ENCODE results near the gene ASTN2. TPM values are rescaled to one million over a fixed set of nuclear protein-coding genes. Genes with fewer than 3 reads are reported as not detected.

Gene ASTN2, protein sequence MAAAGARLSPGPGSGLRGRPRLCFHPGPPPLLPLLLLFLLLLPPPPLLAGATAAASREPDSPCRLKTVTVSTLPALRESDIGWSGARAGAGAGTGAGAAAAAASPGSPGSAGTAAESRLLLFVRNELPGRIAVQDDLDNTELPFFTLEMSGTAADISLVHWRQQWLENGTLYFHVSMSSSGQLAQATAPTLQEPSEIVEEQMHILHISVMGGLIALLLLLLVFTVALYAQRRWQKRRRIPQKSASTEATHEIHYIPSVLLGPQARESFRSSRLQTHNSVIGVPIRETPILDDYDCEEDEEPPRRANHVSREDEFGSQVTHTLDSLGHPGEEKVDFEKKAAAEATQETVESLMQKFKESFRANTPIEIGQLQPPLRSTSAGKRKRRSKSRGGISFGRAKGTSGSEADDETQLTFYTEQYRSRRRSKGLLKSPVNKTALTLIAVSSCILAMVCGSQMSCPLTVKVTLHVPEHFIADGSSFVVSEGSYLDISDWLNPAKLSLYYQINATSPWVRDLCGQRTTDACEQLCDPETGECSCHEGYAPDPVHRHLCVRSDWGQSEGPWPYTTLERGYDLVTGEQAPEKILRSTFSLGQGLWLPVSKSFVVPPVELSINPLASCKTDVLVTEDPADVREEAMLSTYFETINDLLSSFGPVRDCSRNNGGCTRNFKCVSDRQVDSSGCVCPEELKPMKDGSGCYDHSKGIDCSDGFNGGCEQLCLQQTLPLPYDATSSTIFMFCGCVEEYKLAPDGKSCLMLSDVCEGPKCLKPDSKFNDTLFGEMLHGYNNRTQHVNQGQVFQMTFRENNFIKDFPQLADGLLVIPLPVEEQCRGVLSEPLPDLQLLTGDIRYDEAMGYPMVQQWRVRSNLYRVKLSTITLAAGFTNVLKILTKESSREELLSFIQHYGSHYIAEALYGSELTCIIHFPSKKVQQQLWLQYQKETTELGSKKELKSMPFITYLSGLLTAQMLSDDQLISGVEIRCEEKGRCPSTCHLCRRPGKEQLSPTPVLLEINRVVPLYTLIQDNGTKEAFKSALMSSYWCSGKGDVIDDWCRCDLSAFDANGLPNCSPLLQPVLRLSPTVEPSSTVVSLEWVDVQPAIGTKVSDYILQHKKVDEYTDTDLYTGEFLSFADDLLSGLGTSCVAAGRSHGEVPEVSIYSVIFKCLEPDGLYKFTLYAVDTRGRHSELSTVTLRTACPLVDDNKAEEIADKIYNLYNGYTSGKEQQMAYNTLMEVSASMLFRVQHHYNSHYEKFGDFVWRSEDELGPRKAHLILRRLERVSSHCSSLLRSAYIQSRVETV (N-terminal part only)
- 1 to 10 TPM; 1.8 to 6.4 (median 3.2) TPM for total RNA-seq
- polyA plus RNA-seq: 1 to 10 TPM; 1.8 to 4.2 TPM
- long read RNA-seq, donor 1, partial matches to known transcripts: 15 of 38 reads
- long read RNA-seq, donor 1, other reads (novel, unspliced or antisense): 23 of 38 reads
- long read RNA-seq, donor 2, full-length matches to known transcripts: 3 of 10 reads
- long read RNA-seq, donor 2, partial matches to known transcripts: 7 of 10 reads
- long read RNA-seq, donor 2, other reads (novel, unspliced or antisense): 0 of 10 reads
- long read RNA-seq, donor 3, partial matches to known transcripts: 2 of 14 reads
- long read RNA-seq, donor 3, other reads (novel, unspliced or antisense): 12 of 14 reads

DNA sequence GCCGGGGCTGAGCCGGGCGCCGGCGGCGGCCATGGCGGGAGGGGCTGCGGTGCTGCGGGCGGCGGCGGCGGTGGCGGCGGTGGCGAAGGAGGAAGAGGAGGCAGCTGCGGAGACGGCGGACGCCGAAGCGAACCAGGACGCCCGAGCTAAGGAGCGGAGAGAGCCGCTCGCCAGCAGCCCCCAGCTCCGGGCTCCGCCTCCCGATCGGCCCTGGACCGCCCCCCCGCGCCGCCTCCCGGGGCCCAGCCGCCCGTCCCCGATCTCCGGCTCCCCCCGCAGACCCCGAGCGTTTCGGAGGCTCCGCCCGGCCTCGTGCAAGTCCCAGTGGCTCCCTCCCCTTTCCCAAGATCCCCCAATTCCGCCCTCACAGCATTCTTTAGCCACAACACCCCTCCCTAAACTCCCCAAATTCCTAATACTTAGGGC lies at the start of gene ASTN2:
ASTN2 (minus strand) TSS at position 152 of the 426 bp plus-strand sequence; CDS start at position 33, 119 bp downstream.
- Histone ChIP-seq H3K4me1 (ENCODE audit: insufficient read depth) (peaks cover 1% of the 10 kb centered on the region), H3K9me3 (no peaks in the 10 kb centered on the region), H3K27me3 (no peaks in the 10 kb centered on the region), H3K4me3 (peak within 1 kb of the TSS; percentile 26), H3K36me3 (no peaks in the 10 kb centered on the region), H3K27ac (no peak within 1 kb of the TSS)
- 1% methylated on average over 14 to 45 of the region's 48 CpGs for WGBS, 3 donors
- TF ChIP-seq EP300 (IDR thresholded peaks at IDR 0.05) (no peak), POLR2A (IDR thresholded peaks at IDR 0.05) (no peak)
- TF ChIP-seq, protein P1, sequence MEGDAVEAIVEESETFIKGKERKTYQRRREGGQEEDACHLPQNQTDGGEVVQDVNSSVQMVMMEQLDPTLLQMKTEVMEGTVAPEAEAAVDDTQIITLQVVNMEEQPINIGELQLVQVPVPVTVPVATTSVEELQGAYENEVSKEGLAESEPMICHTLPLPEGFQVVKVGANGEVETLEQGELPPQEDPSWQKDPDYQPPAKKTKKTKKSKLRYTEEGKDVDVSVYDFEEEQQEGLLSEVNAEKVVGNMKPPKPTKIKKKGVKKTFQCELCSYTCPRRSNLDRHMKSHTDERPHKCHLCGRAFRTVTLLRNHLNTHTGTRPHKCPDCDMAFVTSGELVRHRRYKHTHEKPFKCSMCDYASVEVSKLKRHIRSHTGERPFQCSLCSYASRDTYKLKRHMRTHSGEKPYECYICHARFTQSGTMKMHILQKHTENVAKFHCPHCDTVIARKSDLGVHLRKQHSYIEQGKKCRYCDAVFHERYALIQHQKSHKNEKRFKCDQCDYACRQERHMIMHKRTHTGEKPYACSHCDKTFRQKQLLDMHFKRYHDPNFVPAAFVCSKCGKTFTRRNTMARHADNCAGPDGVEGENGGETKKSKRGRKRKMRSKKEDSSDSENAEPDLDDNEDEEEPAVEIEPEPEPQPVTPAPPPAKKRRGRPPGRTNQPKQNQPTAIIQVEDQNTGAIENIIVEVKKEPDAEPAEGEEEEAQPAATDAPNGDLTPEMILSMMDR (IDR thresholded peaks at IDR 0.05): no peak
- peak in 1 of 5 donors; percentile 35 for DNase-seq
- intact Hi-C loops (cut with DNase I): loop anchor here in 1 of 4 donors (10.0 kb wide), 1 partner anchor 60 kb away; no protein-coding TSS in a partner anchor

DNA sequence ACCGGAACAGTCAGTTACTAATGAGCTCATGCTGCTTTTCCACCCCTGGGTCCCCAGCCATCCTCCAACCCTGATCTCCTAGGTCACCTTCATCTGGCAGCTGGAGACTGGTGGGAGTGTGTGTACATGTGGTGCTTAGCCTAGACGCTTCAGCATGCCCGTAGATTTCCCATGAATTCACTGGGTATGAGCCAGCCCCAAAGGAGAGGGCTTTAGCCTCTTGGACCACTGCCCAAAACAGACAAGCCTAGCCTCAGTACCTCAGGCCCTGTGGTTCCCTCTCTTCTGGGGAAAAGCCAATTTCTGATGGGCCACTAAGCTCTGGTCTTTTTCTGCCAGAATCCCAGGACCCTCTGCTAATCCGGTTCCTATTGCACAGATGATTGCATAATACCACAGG lies 48.0 kb upstream of the ASTN2 start:
- intact Hi-C loops (cut with DNase I): no loop called here
- no peak for DNase-seq
- H3K36me3 ChIP-seq: no peaks in the 10 kb centered on the region
- TF ChIP-seq POLR2A (IDR thresholded peaks at IDR 0.05) (no peak), EP300 (IDR thresholded peaks at IDR 0.05) (no peak)
- TF ChIP-seq, protein P1 (IDR thresholded peaks at IDR 0.05): no peak
- H3K27ac ChIP-seq: no peak overlapping the region
- no peaks in the 10 kb centered on the region for H3K27me3 ChIP-seq
- WGBS, 3 donors: 11 to 24% (median 12%) methylated on average over 4 of the region's 4 CpGs
- no peaks in the 10 kb centered on the region for H3K4me1 ChIP-seq (ENCODE audit: insufficient read depth)
- no peak overlapping the region for H3K4me3 ChIP-seq
- H3K9me3 ChIP-seq: no peaks in the 10 kb centered on the region

DNA sequence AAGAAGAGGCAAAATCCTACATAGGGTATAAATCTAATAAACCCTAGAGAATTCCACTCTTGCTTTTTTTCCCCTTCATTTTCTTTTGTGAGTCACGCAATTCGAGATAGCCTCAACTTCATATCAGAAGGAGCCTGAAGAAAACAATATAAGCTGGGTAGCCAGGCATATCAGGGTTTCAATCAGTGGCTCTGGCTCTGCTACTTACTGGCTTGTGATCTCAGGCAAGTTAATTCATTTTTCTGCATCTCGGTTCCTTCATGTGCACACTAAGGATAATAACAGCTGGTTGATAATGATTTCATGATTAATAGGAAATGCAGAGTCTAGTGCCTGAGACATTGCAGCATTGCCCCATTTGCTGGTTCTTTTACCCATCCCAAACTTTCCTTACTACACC lies 46.5 kb upstream of the ASTN2 start:
- H3K4me3 ChIP-seq: no peak overlapping the region
- TF ChIP-seq, protein P1 (IDR thresholded peaks at IDR 0.05): no peak
- TF ChIP-seq POLR2A (IDR thresholded peaks at IDR 0.05): no peak
- no peak for TF ChIP-seq EP300 (IDR thresholded peaks at IDR 0.05)
- H3K27ac ChIP-seq: no peak overlapping the region
- intact Hi-C loops (cut with DNase I): no loop called here
- H3K4me1 ChIP-seq (ENCODE audit: insufficient read depth): no peaks in the 10 kb centered on the region
- H3K27me3 ChIP-seq: no peaks in the 10 kb centered on the region
- no peaks in the 10 kb centered on the region for H3K36me3 ChIP-seq
- DNase-seq: no peak
- 64 to 83% (median 64%) methylated on average over 3 of the region's 3 CpGs for WGBS, 3 donors
- no peaks in the 10 kb centered on the region for H3K9me3 ChIP-seq
